ENCODE measurements around the gene FAM168B.

DNA sequence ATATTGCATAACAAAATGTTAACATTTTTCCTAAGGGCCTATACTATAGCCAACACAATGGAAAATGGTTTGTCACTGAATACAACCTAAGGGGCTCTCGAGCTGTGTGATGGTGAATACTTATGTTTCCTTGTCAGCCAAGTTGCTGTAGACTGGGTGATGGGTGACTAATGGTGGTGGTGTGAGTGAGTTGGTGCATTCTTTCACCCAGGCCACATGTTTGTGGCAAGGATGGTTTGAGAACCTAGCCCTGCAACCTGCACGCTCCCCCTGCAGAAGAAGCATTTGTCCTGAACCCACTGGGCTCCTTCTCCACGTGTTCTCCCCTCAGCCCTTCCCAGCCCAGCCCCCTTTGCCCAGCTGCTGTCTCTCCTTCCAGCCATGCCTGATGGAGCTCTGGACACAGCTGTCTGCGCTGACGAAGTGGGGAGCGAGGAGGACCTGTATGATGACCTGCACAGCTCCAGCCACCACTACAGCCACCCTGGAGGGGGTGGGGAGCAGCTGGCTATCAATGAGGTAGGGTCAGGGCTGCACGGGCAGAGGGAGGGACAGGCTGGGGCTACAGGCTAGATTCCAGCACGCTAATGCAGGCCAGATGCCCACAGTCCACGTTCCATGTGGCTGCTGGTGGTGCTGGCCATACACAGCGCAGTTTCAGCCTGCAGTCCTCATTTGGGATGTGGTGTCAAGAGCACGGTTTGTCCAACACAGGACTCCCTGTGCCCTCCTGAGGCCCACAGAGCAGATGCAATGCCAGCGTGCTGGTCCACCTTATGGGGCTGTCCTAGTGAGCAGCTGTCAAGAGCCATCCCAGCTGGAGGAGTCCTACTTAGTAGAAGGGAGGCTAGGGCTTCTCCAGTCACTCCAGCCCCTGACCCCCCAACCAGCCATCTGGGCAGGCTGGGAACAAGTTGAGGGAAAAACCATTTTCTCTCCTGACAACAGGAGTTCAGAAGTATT, 65.4 kb downstream of the FAM168B start:
- TF ChIP-seq, protein P1, sequence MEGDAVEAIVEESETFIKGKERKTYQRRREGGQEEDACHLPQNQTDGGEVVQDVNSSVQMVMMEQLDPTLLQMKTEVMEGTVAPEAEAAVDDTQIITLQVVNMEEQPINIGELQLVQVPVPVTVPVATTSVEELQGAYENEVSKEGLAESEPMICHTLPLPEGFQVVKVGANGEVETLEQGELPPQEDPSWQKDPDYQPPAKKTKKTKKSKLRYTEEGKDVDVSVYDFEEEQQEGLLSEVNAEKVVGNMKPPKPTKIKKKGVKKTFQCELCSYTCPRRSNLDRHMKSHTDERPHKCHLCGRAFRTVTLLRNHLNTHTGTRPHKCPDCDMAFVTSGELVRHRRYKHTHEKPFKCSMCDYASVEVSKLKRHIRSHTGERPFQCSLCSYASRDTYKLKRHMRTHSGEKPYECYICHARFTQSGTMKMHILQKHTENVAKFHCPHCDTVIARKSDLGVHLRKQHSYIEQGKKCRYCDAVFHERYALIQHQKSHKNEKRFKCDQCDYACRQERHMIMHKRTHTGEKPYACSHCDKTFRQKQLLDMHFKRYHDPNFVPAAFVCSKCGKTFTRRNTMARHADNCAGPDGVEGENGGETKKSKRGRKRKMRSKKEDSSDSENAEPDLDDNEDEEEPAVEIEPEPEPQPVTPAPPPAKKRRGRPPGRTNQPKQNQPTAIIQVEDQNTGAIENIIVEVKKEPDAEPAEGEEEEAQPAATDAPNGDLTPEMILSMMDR (IDR thresholded peaks at IDR 0.05) = no peak
- no peak for TF ChIP-seq POLR2A (IDR thresholded peaks at IDR 0.05)

Data from body of pancreas (tissue), 4 donors.